Transverse colon (tissue), 4 donors: ENCODE measurements around the gene PDE3B. TPM values are rescaled to one million over a fixed set of nuclear protein-coding genes. Genes with fewer than 3 reads are reported as not detected.
"Not testable (repeated sequence)": the region's sequence is repeated elsewhere in the genome, so short reads cannot be mapped to it uniquely, and the experiment has no call there.

ENCODE experiments used
- DNase-seq: peaks from one replicate; pipeline ENCODE4 v3.0.0-alpha.2; 2019
- H3K27ac ChIP-seq, 4 donors: fragments of 200-600 bp; sonication (generic); 2 replicates each; pipeline ENCODE4 v1.5.1; 2016 to 2018; ENCODE audit warnings: inconsistent platforms in 4 of 4
- H3K27me3 ChIP-seq: fragments of 200-600 bp; sonication (generic); 2 replicates; pipeline ENCODE4 v1.5.1; 2017; ENCODE audit warnings: inconsistent platforms
- H3K36me3 ChIP-seq, 4 donors: fragments of 200-600 bp; sonication (generic); 2 replicates each; pipeline ENCODE4 v1.5.1; 2017 to 2019; ENCODE audit warnings: inconsistent platforms in 4 of 4
- H3K4me1 ChIP-seq, 4 donors: fragments of 200-600 bp; sonication (generic); 2 replicates each; pipeline ENCODE4 v1.5.1; 2017 to 2020; ENCODE audit warnings: inconsistent platforms in 4 of 4
- H3K4me3 ChIP-seq, 4 donors: fragments of 200-600 bp; sonication (generic); 1 replicate in 1 of 4; 2 replicates in 3 of 4; pipeline versions ENCODE4 v1.5.1 to v1.6.1; 2017 to 2019; ENCODE audit warnings: inconsistent platforms in 4 of 4
- H3K9me3 ChIP-seq, 2 donors: fragments of 200-600 bp; sonication (generic); 2 replicates each; pipeline ENCODE4 v1.5.1; 2017 to 2019; ENCODE audit warnings: inconsistent platforms in 2 of 2
- CTCF ChIP-seq, 5 experiments: fragments of 200-600 bp in 3 of 5; fragments of 450-650 bp in 2 of 5; sonication (generic) in 3 of 5; IDR thresholded peaks; 1 replicate in 2 of 5; 2 replicates in 3 of 5; pipeline ENCODE4 v1.5.1; 2016 to 2017; ENCODE audit warnings: antibody characterized with exemption in 5 of 5, inconsistent platforms in 3 of 5, mild to moderate bottlenecking in 2 of 5, moderate library complexity in 1 of 5
- EP300 ChIP-seq: sonication (generic); formaldehyde crosslinking; IDR thresholded peaks from one replicate; pipeline ENCODE4 v1.6.1; 2017; ENCODE audit warnings: antibody characterized with exemption, low read depth
- POLR2A ChIP-seq: fragments of 450-650 bp; IDR thresholded peaks from one replicate; pipeline ENCODE4 v1.6.1; 2016; ENCODE audit warnings: antibody characterized with exemption, mild to moderate bottlenecking, moderate library complexity
- POLR2AphosphoS5 ChIP-seq, 3 donors: sonication (generic); formaldehyde crosslinking; IDR thresholded peaks; one replicate each; pipeline ENCODE4 v1.6.1; 2016; ENCODE audit warnings: antibody characterized with exemption in 3 of 3
- WGBS, 2 donors: methylation state at CpG; one replicate each; pipeline ENCODE4 v1.1.5; 2018; ENCODE audit warnings: low coverage in 1 of 2; 5-methylcytosine and 5-hydroxymethylcytosine counted together
- in situ Hi-C, 4 donors: fragments of 200-750 bp; cut with MboI; loops; one replicate each; pipeline versions ENCODE4 v1.15.0 to v1.15.1; 2017; ENCODE audit warnings: low sequenced_read_pairs in 3 of 4, low pct_ligation_motif_present in 1 of 4, low pct_unique_long_range_greater_than_20kb in 1 of 4
- intact Hi-C: fragments of 100-400 bp; cut with DNase I; formaldehyde crosslinking; loops from one replicate; pipeline ENCODE4 v1.15.1; 2023; ENCODE audit warnings: low total_unique reads
- total RNA-seq, 4 donors: library from RNA; depleted of rRNA; stranded (reverse); fragments of >200 nt; gene quantifications; one replicate each; pipeline ENCODE4 v1.1.0, GENCODE V29; 2016

Gene PDE3B
- total RNA-seq, 4 donors from 2014 or later: 48.1 to 91.1 (median 66.1) TPM

GRCh38 chr11:14742849-14743559 lies 99.4 kb downstream of the PDE3B start:
- 76% methylated on average over 5 of the region's 5 CpGs; no CpG with 5 or more reads in 1 of the 2 donors for WGBS, 2 donors
- TF ChIP-seq POLR2AphosphoS5 (IDR thresholded peaks at IDR 0.05) (no peak), EP300 (no peak)
- H3K4me3 ChIP-seq: no peak overlapping the region
- no peaks in the 10 kb centered on the region for H3K9me3 ChIP-seq
- no peaks in the 10 kb centered on the region for H3K27me3 ChIP-seq
- DNase-seq: no peak
- no peaks in the 10 kb centered on the region for H3K4me1 ChIP-seq
- in situ Hi-C loops: no loop called here
- no peaks in the 10 kb centered on the region for H3K36me3 ChIP-seq
- no peak overlapping the region for H3K27ac ChIP-seq
- intact Hi-C loops: no loop called here

- H3K9me3 ChIP-seq, in situ Hi-C loops, H3K4me1 ChIP-seq, H3K4me3 ChIP-seq, intact Hi-C loops, H3K36me3 ChIP-seq, H3K27me3 ChIP-seq, H3K27ac ChIP-seq, DNase-seq: not testable (repeated sequence)
- WGBS, 2 donors: 94% methylated on average over 6 of the region's 6 CpGs; no CpG with 5 or more reads in 1 of the 2 donors
These were observed 100.1 kb downstream of the PDE3B start for GRCh38 chr11:14743667-14744066.

- Histone ChIP-seq H3K27ac (peak overlapping the region in 2 of 4 donors; percentile 5 to 35), H3K4me3 (no peak overlapping the region), H3K36me3 (no peaks in the 10 kb centered on the region), H3K4me1 (peaks cover 0 to 31% (median 10%) of the 10 kb centered on the region in 4 donors), H3K9me3 (no peaks in the 10 kb centered on the region), H3K27me3 (no peaks in the 10 kb centered on the region)
- no peak for DNase-seq
- intact Hi-C loops: no loop called here
- WGBS, 2 donors: 93 to 100% methylated on average over 2 to 3 of the region's 3 CpGs
- in situ Hi-C loops: no loop called here
- TF ChIP-seq EP300 (no peak), POLR2AphosphoS5 (IDR thresholded peaks at IDR 0.05) (no peak), CTCF (IDR thresholded peaks at IDR 0.05) (no peak), POLR2A (no peak)
These were observed 103.3 kb downstream of the PDE3B start for GRCh38 chr11:14746857-14747395.

- DNase-seq: no peak
- peak overlapping the region in 2 of 4 donors; percentile 5 to 35 for H3K27ac ChIP-seq
These were observed 104.5 kb downstream of the PDE3B start for GRCh38 chr11:14748090-14748489.

More at GRCh38 chr11:14748090-14748489, 104.5 kb downstream of the PDE3B start:
- TF ChIP-seq EP300: no peak
- peak in 2 of 3 donors; percentile 25 to 51 for TF ChIP-seq POLR2AphosphoS5 (IDR thresholded peaks at IDR 0.05)
- no peak for TF ChIP-seq CTCF (IDR thresholded peaks at IDR 0.05)
- TF ChIP-seq POLR2A: no peak
- Histone ChIP-seq H3K27me3 (no peaks in the 10 kb centered on the region), H3K4me3 (no peak overlapping the region), H3K9me3 (no peaks in the 10 kb centered on the region), H3K4me1 (peaks cover 0 to 37% (median 18%) of the 10 kb centered on the region in 4 donors), H3K36me3 (no peaks in the 10 kb centered on the region)
- 64 to 69% methylated on average over 1 of the region's 1 CpG for WGBS, 2 donors
- in situ Hi-C loops: no loop called here
- intact Hi-C loops: no loop called here
